HEK293 (cell line): Measurements from ENCODE around the gene PPDPF.

ENCODE experiments used
- CTCF ChIA-PET: fragments of 350-600 bp; formaldehyde crosslinking; extraction: SDS; loops from one replicate; lab custom pipeline; 2021; ENCODE audit warnings: antibody characterized with exemption; lab: Yijun Ruan, JAX
- POLR2A ChIA-PET: fragments of 300-600 bp; formaldehyde crosslinking; extraction: SDS; loops from one replicate; lab custom pipeline; 2020; ENCODE audit warnings: antibody characterized with exemption, inconsistent platforms; lab: Yijun Ruan, JAX
- H3K27ac ChIP-seq: fragments of 200-500 bp; sonication (Bioruptor generic); 2 replicates; pipeline ENCODE4 v1.5.1; 2014; ENCODE audit warnings: low read depth, low read length, control low read depth, inconsistent platforms; ENCODE audit errors: extremely low read depth
- H3K36me3 ChIP-seq, 2 experiments: fragments of 200-500 bp in 1 of 2; sonication (Bioruptor generic) in 1 of 2; 1 replicate in 1 of 2; 2 replicates in 1 of 2; pipeline ENCODE4 v1.5.1; 2014 to 2017; ENCODE audit warnings: inconsistent platforms in 2 of 2, low read length in 2 of 2; ENCODE audit not compliant: control insufficient read depth in 2 of 2, insufficient read depth in 1 of 2
- H3K4me1 ChIP-seq: fragments of 200-500 bp; sonication (Bioruptor generic); 2 replicates; pipeline ENCODE4 v1.5.1; 2014; ENCODE audit warnings: mild to moderate bottlenecking, low read length, inconsistent platforms; ENCODE audit not compliant: control insufficient read depth, insufficient read depth
- H3K4me3 ChIP-seq: 2 replicates; pipeline ENCODE4 v1.5.1; 2011; ENCODE audit warnings: low read depth, mild to moderate bottlenecking, control low read depth, low read length, moderate library complexity
- H3K9me3 ChIP-seq: fragments of 200-500 bp; sonication (Bioruptor generic); 2 replicates; pipeline ENCODE4 v1.5.1; 2014; ENCODE audit warnings: low read depth, low read length, inconsistent platforms; ENCODE audit not compliant: control insufficient read depth, insufficient read depth
- ATF2 ChIP-seq: fragments of 450-650 bp; formaldehyde crosslinking; IDR thresholded peaks from 2 replicates; pipeline ENCODE4 v1.5.1; 2016; ENCODE audit warnings: missing biosample characterization, missing genetic modification characterization, low read depth
- BCL6B ChIP-seq: fragments of 450-650 bp; formaldehyde crosslinking; IDR thresholded peaks from 2 replicates; pipeline ENCODE4 v1.5.1; 2017; ENCODE audit warnings: missing biosample characterization, missing genetic modification characterization
- PBX3 ChIP-seq: sonication (generic); formaldehyde crosslinking; IDR thresholded peaks from 2 replicates; pipeline ENCODE4 v1.8.1; 2022; ENCODE audit warnings: mild to moderate bottlenecking, moderate library complexity, missing genetic modification reagents
- PRDM1 ChIP-seq: fragments of 450-650 bp; formaldehyde crosslinking; IDR thresholded peaks from 2 replicates; pipeline ENCODE4; 2016; ENCODE audit warnings: missing biosample characterization, missing genetic modification characterization
- RBAK ChIP-seq: fragments of 450-650 bp; formaldehyde crosslinking; IDR thresholded peaks from 2 replicates; pipeline ENCODE4 v1.5.1; 2016; ENCODE audit warnings: missing biosample characterization, missing genetic modification characterization
- REST ChIP-seq: fragments of 450-650 bp; formaldehyde crosslinking; IDR thresholded peaks from 2 replicates; pipeline ENCODE4 v1.5.1; 2016; ENCODE audit warnings: missing biosample characterization, missing genetic modification characterization
- TCF7L2 ChIP-seq: IDR thresholded peaks from 2 replicates; pipeline ENCODE4 v1.6.1; 2011; ENCODE audit warnings: low read depth, mild to moderate bottlenecking, inconsistent platforms, low read length, moderate library complexity, borderline replicate concordance
- WT1 ChIP-seq: fragments of 450-650 bp; formaldehyde crosslinking; IDR thresholded peaks from 2 replicates; pipeline ENCODE4 v1.5.1; 2016; ENCODE audit warnings: missing biosample characterization, missing genetic modification characterization
- YY2 ChIP-seq: fragments of 450-650 bp; formaldehyde crosslinking; IDR thresholded peaks from 2 replicates; pipeline ENCODE4 v1.5.1; 2016; ENCODE audit warnings: missing biosample characterization, missing genetic modification characterization
- ZBTB6 ChIP-seq: fragments of 450-650 bp; formaldehyde crosslinking; IDR thresholded peaks from 2 replicates; pipeline ENCODE4 v1.5.1; 2017; ENCODE audit warnings: missing biosample characterization, missing genetic modification characterization
- ZNF155 ChIP-seq: fragments of 450-650 bp; formaldehyde crosslinking; IDR thresholded peaks from 2 replicates; pipeline ENCODE4 v1.5.1; 2016; ENCODE audit warnings: missing biosample characterization, missing genetic modification characterization
- ZNF26 ChIP-seq: fragments of 450-650 bp; formaldehyde crosslinking; IDR thresholded peaks from 2 replicates; pipeline ENCODE4 v1.5.1; 2016; ENCODE audit warnings: missing biosample characterization, missing genetic modification characterization
- ZNF544 ChIP-seq: fragments of 450-650 bp; formaldehyde crosslinking; IDR thresholded peaks from 2 replicates; pipeline ENCODE4 v1.5.0; 2017; ENCODE audit warnings: missing biosample characterization, missing genetic modification characterization
- ZNF571 ChIP-seq: fragments of 450-650 bp; formaldehyde crosslinking; IDR thresholded peaks from 2 replicates; pipeline ENCODE4 v1.5.0; 2017; ENCODE audit warnings: missing biosample characterization, missing genetic modification characterization
- ZNF596 ChIP-seq: fragments of 450-650 bp; IDR thresholded peaks from 2 replicates; pipeline ENCODE4 v1.5.0; 2018; ENCODE audit warnings: missing biosample characterization, mild to moderate bottlenecking, missing genetic modification characterization, moderate library complexity
- ZNF600 ChIP-seq: fragments of 450-650 bp; formaldehyde crosslinking; IDR thresholded peaks from 2 replicates; pipeline ENCODE4 v1.5.1; 2016; ENCODE audit warnings: missing biosample characterization, missing genetic modification characterization
- ZNF626 ChIP-seq: fragments of 450-650 bp; sonication (Bioruptor Pico); formaldehyde crosslinking; IDR thresholded peaks from 2 replicates; pipeline ENCODE4 v1.5.1; 2018; ENCODE audit warnings: missing biosample characterization, missing genetic modification characterization, inconsistent platforms
- ZNF660 ChIP-seq: fragments of 450-650 bp; IDR thresholded peaks from 2 replicates; pipeline ENCODE4 v1.5.1; 2018; ENCODE audit warnings: missing biosample characterization, mild to moderate bottlenecking, missing genetic modification characterization
- ZNF692 ChIP-seq: fragments of 450-650 bp; formaldehyde crosslinking; IDR thresholded peaks from 2 replicates; pipeline ENCODE4 v1.5.1; 2016; ENCODE audit warnings: missing biosample characterization, missing genetic modification characterization
- ZSCAN18 ChIP-seq: fragments of 450-650 bp; formaldehyde crosslinking; IDR thresholded peaks from 2 replicates; pipeline ENCODE4 v1.5.1; 2016; ENCODE audit warnings: missing biosample characterization, missing genetic modification characterization

The PPDPF gene

GRCh38 chr20:63529180-63529860 is 8.8 kb downstream of the PPDPF start:
- H3K36me3 ChIP-seq, result no peaks in the 10 kb centered on the region
- H3K9me3 ChIP-seq, result no peaks in the 10 kb centered on the region
- no peaks in the 10 kb centered on the region for H3K4me1 ChIP-seq
- CTCF ChIA-PET, result interaction anchor here (1.6 kb wide), 1 partner anchor 33 kb away, joined by 4 read pairs; no protein-coding TSS in a partner anchor
- TF ChIP-seq ZNF626 (no peak), ZBTB6 (peak; percentile 27; the same call in 1 of the 2 replicates), RBAK (tag by site-specific recombination) (no peak), ZNF26 (tag by site-specific recombination) (no peak), PRDM1 (tag by site-specific recombination) (no peak), ZNF544 (tag by site-specific recombination) (no peak), WT1 (tag by site-specific recombination) (no peak), ZNF571 (tag by site-specific recombination) (no peak), ATF2 (tag by site-specific recombination) (no peak), ZNF692 (0 out of 2 replicates have a peak, but pooled peaks have one; percentile 25), PBX3 (CRISPR knock-in tag) (no peak), REST (tag by site-specific recombination) (no peak), BCL6B (tag by site-specific recombination) (no peak), YY2 (no peak), ZNF155 (tag by site-specific recombination) (no peak), ZSCAN18 (tag by site-specific recombination) (no peak), ZNF600 (tag by site-specific recombination) (peak; percentile 49; the same call in 1 of the 2 replicates), TCF7L2 (no peak), ZNF660 (tag by site-specific recombination) (no peak), ZNF596 (tag by site-specific recombination) (no peak)
- H3K27ac ChIP-seq, result no peak overlapping the region
- POLR2A ChIA-PET, result interaction anchor here (0.5 to 1.5 kb wide), 5 partner anchors 9 to 145 kb away, joined by 3 to 5 read pairs (median 3); partner anchors contain the start of gene PPDPF
- H3K4me3 ChIP-seq, result no peak overlapping the region
